GM18909 (cell line): ENCODE results near the gene P2RY8.
A peak's percentile ranks its signal among the peaks of the same experiment; 100 is the strongest.
"Not testable (repeated sequence)": the region's sequence is repeated elsewhere in the genome, so short reads cannot be mapped to it uniquely, and the experiment has no call there.

Experiments
- ATAC-seq: cut with Tn5 transposase; IDR thresholded peaks from one replicate; pipeline ENCODE4 v1.9.1; 2021; ENCODE audit warnings: mild to moderate bottlenecking; ENCODE audit not compliant: unreplicated experiment, poor library complexity

The P2RY8 gene

GRCh38 chrX:1449036-1449822 is 87.8 kb downstream of the P2RY8 start:
- no peak for ATAC-seq

GRCh38 chrX:1448573-1449001 is 88.4 kb downstream of the P2RY8 start:
- not testable (repeated sequence) for ATAC-seq

- ATAC-seq: not testable (repeated sequence)
Measured at GRCh38 chrX:1447969-1448572, 88.9 kb downstream of the P2RY8 start.

- ATAC-seq: peak; percentile 60
Measured at GRCh38 chrX:1446984-1447968, 89.7 kb downstream of the P2RY8 start.

GRCh38 chrX:1444561-1445500 is 92.2 kb downstream of the P2RY8 start:
- ATAC-seq: no peak

GRCh38 chrX:1443496-1444075 is 93.4 kb downstream of the P2RY8 start:
- no peak for ATAC-seq

DNA sequence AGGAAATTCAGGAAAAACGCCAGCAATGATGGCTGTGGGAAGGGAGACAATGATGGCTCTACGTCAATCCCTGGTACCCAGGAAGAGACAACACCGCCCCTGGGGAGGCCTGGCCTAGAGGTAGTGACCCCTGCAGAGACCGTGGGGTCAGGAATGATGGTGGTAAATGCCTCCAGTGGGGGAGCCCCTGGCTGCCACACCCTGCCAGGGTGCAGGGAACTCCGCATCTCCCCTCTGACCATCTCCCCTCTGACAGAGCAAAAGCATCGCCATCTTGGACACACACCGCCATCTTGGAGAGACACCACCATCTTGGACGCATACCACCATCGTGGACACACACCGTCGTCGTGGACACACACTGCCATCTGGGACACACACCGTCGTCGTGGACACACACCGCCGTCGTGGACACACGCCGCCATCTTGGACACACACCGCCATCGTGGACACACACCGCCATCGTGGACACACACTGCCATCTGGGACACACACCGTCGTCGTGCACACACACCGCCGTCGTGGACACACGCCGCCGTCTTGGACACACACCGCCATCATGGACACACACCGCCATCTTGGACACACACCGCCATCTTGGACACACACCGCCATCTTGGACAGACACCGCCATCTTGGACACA is 94.1 kb downstream of the P2RY8 start:
- ATAC-seq: no peak

DNA sequence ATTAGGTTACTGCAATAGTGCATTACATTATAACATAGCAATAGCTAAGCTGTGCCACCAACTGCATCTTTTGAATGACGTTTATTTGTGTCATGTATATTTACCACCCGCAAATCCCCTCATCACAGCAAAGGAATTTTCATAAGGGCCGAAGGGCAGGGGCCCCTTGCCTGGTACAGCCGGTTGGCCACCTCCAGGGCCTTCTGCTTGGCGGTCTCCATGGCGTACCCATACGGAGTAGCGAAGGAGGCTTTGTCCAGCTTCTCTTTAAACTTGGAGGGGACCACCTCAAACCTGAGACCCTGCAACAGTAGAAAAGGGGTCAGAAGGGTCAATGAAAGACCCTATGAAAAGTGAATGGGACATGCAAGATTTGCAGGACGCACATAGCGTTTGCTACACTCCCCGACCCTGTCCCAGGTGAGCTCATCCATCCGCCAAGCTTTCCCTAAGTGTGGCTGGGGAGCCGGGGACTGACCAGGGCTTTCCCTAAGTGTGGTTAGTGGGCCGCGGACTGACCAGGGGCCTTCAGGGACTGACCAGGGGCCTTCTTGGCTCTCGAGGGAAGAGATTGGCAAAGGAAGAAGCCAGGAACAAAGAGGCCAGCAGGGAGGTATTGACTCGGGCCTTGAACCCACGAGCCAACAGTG is 94.8 kb downstream of the P2RY8 start:
- ATAC-seq: no peak

DNA sequence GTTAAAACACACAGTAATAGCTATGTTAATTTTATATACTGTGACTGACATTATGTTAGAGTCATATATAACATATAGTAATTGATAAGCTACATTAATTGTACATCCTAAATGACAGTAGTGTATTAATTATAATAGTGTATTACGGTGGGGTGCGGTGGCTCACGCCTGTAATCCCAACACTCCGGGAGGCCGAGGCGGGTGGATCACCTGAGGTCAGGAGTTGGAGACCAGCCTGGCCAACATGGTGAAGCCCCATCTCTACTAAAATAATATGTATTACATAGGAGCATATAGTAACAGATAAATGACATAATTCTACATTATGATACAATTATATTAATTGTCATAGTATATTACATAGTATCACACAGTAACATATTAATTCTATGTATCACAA is 96.5 kb downstream of the P2RY8 start:
- ATAC-seq: no peak

GRCh38 chrX:1435241-1435895 is 101.6 kb downstream of the P2RY8 start:
- ATAC-seq: no peak

DNA sequence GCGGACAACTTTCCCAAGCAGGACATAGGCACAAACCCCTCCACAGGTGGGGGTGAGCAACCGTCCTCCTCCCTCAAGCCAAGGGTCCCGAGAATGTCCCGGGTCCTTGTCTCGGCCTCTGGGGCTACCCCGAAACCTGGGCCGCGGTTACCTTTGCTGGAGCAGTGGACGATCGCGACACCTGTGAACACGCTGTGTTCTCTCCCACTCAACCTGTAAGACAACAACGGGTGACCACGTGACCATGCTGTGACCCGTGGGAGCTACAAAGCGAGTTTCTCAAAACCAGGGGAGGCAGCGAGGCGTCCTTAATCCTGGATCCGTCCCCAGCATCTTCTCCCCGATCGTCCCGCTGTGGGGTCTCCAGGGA is 102.1 kb downstream of the P2RY8 start:
- ATAC-seq: no peak

DNA sequence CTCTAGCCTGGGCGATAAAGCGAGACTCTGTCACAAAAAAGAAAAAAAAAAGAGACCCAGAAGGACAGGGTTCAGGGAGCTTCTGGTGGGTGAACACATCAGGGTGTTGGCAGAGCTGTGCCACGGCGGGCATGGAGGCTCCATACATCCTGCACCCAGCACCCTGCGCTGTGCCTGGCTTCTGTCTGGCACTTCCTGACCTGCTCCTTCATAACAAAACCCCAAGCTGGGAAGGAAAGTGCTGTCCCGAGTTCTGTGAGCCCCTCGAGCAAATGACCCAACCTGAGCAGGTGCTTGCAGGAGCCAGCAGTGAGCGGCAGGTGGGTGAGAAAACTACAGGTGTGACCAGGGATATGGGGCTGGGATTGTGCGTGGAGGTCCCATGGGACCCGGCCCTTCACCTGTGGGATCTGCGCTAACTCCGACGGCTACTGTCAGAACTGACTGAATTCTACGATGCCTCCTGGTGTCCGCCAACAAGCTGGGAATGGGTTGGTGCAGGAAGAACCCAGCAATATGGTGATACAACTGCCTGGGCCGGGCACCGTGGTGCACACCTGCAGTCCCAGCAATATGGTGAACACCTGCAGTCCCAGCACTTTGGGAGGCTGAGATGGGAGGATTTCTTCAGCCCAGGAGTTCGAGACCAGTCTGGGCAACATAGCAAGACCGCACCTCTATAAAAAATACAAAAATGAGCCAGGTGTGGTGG is 103.2 kb downstream of the P2RY8 start:
- no peak for ATAC-seq

- ATAC-seq: no peak
Measured at GRCh38 chrX:1430451-1430850, 106.5 kb downstream of the P2RY8 start.

DNA sequence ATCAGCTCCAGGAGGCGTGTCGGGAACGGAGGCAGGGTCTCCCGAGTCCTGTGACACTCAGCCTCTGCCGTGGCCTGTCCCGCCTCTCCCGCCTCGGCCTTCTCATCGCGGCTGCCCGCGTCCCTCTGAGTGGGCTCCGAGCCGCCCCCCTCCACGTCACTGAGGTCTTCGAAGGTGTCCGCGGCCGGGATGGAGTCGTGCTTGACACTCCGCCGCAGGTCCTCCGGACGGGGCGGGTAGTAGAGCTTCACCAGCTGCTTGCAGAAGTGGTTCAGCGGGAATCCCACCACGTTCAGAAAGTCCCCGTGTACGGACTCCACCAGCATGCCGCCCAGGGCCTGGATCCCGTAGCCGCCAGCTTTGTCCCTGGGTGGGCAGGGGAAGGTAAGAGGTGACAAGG is 109.2 kb downstream of the P2RY8 start:
- ATAC-seq: no peak

- not testable (repeated sequence) for ATAC-seq
Measured at GRCh38 chrX:1426321-1426720, 110.7 kb downstream of the P2RY8 start.

- no peak for ATAC-seq
Measured at GRCh38 chrX:1425381-1425780, 111.6 kb downstream of the P2RY8 start.

DNA sequence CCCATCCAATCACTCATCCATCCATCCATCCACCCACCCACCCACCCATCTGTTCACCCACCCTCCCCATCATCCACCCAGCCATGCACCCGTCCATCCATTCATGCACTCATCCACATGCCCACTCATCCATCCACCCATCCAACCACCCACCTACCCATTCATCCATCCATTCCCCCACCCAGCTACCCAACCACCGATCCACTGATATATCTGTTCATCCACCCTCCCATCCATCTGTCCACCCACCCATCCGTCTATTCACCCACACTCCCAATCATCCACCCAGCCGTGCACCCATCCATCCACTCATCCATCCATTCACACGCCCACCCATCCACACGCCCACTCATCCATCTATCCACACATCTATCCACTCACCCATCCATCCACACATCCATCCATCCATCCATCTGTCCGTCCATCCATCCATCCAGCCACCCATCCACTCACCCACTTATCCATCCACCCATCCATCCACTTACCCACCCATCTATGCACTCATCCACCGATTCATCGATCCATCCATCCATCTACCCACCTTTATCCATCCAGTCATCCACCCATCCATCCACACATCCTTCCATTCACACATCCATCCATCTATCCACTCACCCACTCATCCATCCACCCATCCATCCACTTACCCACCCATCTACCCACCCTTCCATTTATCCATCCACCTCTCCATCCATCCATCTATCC is 112.7 kb downstream of the P2RY8 start:
- no peak for ATAC-seq
